ENCODE data around the gene ADCK1.

- TF ChIP-seq CTCF (IDR thresholded peaks at IDR 0.05) = no peak
- no peak for TF ChIP-seq POLR2A (IDR thresholded peaks at IDR 0.05)
- TF ChIP-seq POLR2AphosphoS5 (IDR thresholded peaks at IDR 0.05) = no peak
- no peak for TF ChIP-seq EP300 (IDR thresholded peaks at IDR 0.05)
Measured at GRCh38 chr14:77917491-77918201, 117.7 kb downstream of the ADCK1 start.
